Measurements from ENCODE around the gene RALGPS2. TPM values are rescaled to one million over a fixed set of nuclear protein-coding genes. Genes with fewer than 3 reads are reported as not detected.

Gene RALGPS2
- total and polyA plus RNA-seq, 2 of the 13 experiments (the other 11 are each of a cell fraction or from before 2014, with no cell fraction given) = 15.6 to 36.0 TPM

- TF ChIP-seq SATB2 (CRISPR knock-in tag; IDR thresholded peaks at IDR 0.05) = 0 out of 2 replicates have a peak, but pooled peaks have one; percentile 52
- TF ChIP-seq ZBTB33 (CRISPR knock-in tag; IDR thresholded peaks at IDR 0.05) = no peak
- peak; percentile 73 for TF ChIP-seq RCOR2 (CRISPR knock-in tag; IDR thresholded peaks at IDR 0.05)
- TF ChIP-seq ZNF552 (CRISPR knock-in tag; IDR thresholded peaks at IDR 0.05; ENCODE audit: borderline replicate concordance) = no peak
- TF ChIP-seq FOSL2 (CRISPR knock-in tag; IDR thresholded peaks at IDR 0.05) = peak; percentile 9; the same call in 1 of the 2 replicates
- TF ChIP-seq KDM5A (IDR thresholded peaks at IDR 0.05; ENCODE audit: borderline replicate concordance, low read length) = no peak
- no peak for TF ChIP-seq NONO (IDR thresholded peaks at IDR 0.05)
- no peak for TF ChIP-seq NONO (CRISPR knock-in tag; conservative IDR thresholded peaks at IDR 0.05)
- TF ChIP-seq ZSCAN12 (CRISPR knock-in tag; IDR thresholded peaks at IDR 0.05) = no peak
- no peak for TF ChIP-seq IRX3 (CRISPR knock-in tag; IDR thresholded peaks at IDR 0.05; ENCODE audit: borderline replicate concordance, low read depth)
- no peak for TF ChIP-seq SALL2 (CRISPR knock-in tag; IDR thresholded peaks at IDR 0.05)
- no peak for TF ChIP-seq RFX3 (CRISPR knock-in tag; IDR thresholded peaks at IDR 0.05)
- TF ChIP-seq ZNF616 (CRISPR knock-in tag; IDR thresholded peaks at IDR 0.05; ENCODE audit: low read depth) = no peak
- no peak for TF ChIP-seq TFDP2 (CRISPR knock-in tag; IDR thresholded peaks at IDR 0.05)
- no peak for TF ChIP-seq ZNF460 (CRISPR knock-in tag; IDR thresholded peaks at IDR 0.05; ENCODE audit: borderline replicate concordance)
- TF ChIP-seq ZNF18 (CRISPR knock-in tag; IDR thresholded peaks at IDR 0.05; ENCODE audit: insufficient replicate concordance) = no peak
- no peak for TF ChIP-seq ZFAT (CRISPR knock-in tag; conservative IDR thresholded peaks at IDR 0.05)
- no peak for TF ChIP-seq ZBTB46 (CRISPR knock-in tag; IDR thresholded peaks at IDR 0.05; ENCODE audit: borderline replicate concordance)
- no peak for TF ChIP-seq ZC3H4 (CRISPR knock-in tag; IDR thresholded peaks at IDR 0.05; ENCODE audit: borderline replicate concordance)
- no peak for TF ChIP-seq CBX1 (IDR thresholded peaks at IDR 0.05; ENCODE audit: low read depth)
- TF ChIP-seq POGK (CRISPR knock-in tag; conservative IDR thresholded peaks at IDR 0.05) = no peak
- TF ChIP-seq AKAP8 (CRISPR knock-in tag; IDR thresholded peaks at IDR 0.05) = no peak
- no peak for TF ChIP-seq HNRNPK (IDR thresholded peaks at IDR 0.05; ENCODE audit: low read depth, low read length, poor library complexity, severe bottlenecking)
Measured at GRCh38 chr1:178919581-178919980, 194.5 kb downstream of the RALGPS2 start (continued).

Measured in HepG2 (cell line).